ENCODE measurements around the gene P2RY2. TPM values are rescaled to one million over a fixed set of nuclear protein-coding genes. Genes with fewer than 3 reads are reported as not detected.

The P2RY2 gene
- total and polyA plus RNA-seq, 11 donors: 8.5 to 28.3 (median 14.7) TPM

DNA sequence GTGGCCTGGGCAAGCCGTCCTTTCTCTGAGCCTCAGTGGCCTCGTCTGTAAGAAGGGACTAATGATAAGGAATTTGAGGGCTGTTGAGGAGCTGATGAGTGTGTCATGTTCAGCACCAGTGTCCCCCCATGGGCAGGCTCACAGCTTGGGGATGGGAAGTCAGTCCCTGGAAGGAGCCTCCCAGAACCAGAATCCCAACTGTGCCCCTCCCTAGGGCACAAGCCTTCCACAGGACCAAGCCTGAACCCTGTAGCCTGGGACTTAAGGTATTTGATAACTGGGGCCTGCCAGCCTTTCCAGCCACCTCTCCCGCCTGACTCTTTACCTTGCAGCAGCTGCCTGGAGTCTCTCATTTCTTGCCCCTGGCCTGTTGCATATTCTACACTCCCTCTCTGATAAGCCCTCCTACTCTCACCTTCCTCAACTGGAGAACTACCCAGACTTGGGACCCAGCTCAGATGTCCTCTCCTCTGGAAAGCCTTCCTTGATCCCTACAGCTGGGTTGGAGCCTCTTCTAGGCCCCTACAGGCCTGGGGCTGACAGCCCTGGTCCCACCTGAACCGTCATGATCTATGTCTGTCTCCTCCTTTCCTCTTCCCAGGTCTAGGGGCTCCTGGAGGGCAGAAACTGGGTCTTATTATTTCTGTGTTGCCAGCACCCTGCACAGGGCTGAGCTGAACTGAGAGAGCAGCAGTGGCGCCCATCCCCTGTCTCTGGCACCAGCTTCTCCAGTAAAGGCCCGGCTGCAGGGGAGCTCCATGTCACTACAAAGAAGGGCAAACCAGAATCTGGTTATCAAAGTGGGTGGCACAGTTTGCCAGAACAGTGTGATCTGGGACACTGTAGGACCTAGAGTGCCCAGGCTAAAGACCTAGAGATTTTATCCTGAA is 1.6 kb downstream of the P2RY2 start:
- Histone ChIP-seq H3K4me3 (peak overlapping the region in 10 of 12 donors; percentile 47 to 70 (median 62)), H3K27ac (peak overlapping the region in 3 of 12 donors; percentile 85 to 90 (median 88)), H3K36me3 (no peaks in the 10 kb centered on the region), H3K9me3 (no peaks in the 10 kb centered on the region), H3K4me1 (peaks cover 0 to 42% (median 23%) of the 10 kb centered on the region in 12 donors), H3K27me3 (no peaks in the 10 kb centered on the region)
- intact Hi-C loops (cut with DNase I): loop anchor here in 1 of 10 donors (2.0 kb wide), 2 partner anchors 21 to 31 kb away; no protein-coding TSS in a partner anchor
- DNase-seq: no peak
- TF ChIP-seq, protein P1, sequence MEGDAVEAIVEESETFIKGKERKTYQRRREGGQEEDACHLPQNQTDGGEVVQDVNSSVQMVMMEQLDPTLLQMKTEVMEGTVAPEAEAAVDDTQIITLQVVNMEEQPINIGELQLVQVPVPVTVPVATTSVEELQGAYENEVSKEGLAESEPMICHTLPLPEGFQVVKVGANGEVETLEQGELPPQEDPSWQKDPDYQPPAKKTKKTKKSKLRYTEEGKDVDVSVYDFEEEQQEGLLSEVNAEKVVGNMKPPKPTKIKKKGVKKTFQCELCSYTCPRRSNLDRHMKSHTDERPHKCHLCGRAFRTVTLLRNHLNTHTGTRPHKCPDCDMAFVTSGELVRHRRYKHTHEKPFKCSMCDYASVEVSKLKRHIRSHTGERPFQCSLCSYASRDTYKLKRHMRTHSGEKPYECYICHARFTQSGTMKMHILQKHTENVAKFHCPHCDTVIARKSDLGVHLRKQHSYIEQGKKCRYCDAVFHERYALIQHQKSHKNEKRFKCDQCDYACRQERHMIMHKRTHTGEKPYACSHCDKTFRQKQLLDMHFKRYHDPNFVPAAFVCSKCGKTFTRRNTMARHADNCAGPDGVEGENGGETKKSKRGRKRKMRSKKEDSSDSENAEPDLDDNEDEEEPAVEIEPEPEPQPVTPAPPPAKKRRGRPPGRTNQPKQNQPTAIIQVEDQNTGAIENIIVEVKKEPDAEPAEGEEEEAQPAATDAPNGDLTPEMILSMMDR (IDR thresholded peaks at IDR 0.05): no peak
- TF ChIP-seq POLR2A (IDR thresholded peaks at IDR 0.05): no peak
- WGBS, 4 donors: 80 to 87% (median 83%) methylated on average over 6 of the region's 6 CpGs
- no peak for ATAC-seq

DNA sequence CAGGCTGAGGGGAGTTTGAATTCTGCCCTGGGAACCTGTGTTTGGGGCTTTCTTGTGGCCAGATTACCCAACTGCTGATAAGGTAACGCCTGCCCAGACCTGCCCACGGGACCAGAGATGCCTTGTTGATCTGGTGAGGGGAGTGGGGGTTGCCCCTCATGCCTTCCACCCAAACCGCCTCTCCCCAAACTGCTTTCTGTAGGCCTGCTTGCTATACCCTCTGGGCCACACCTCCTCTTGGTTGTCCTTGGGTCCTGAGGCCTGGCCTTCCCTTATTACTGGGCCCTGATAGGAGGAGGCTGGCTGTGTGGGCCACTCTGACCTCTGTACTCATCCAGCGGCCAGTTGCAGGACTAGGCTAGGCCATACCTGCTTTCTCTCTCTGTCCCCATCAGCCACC is 3.4 kb downstream of the P2RY2 start:
- TF ChIP-seq, protein P1 (IDR thresholded peaks at IDR 0.05): no peak
- no peak for TF ChIP-seq POLR2A (IDR thresholded peaks at IDR 0.05)
- WGBS, 4 donors: 90 to 95% (median 92%) methylated on average over 3 to 4 of the region's 4 CpGs
- Histone ChIP-seq H3K4me3 (no peak overlapping the region), H3K4me1 (peaks cover 0 to 54% (median 23%) of the 10 kb centered on the region in 12 donors), H3K27ac (no peak overlapping the region), H3K27me3 (no peaks in the 10 kb centered on the region), H3K9me3 (no peaks in the 10 kb centered on the region), H3K36me3 (no peaks in the 10 kb centered on the region)
- DNase-seq (no peak), ATAC-seq (no peak)
- intact Hi-C loops (cut with DNase I): no loop called here

DNA sequence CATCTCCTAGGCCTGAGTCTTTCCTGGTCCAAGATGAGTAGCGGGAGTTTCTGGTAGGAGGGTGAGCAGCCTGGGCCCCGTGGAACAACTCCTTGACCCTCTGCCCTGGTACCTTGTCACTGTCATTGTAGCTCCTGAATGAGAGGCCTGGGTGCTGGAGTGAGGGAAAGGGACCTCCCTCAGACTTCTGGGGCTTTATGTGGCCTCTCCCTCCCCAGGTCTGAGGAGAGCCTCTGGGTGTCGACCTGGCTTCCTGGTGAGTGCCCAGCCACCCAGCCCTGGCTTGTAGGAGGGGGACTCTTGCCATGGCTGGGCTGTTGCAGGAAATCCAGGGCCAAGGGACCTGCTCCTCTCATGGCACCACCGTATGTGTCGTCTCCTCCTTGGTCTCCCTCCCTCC is 3.9 kb downstream of the P2RY2 start:
- Histone ChIP-seq H3K27ac (no peak overlapping the region), H3K4me3 (no peak overlapping the region), H3K27me3 (no peaks in the 10 kb centered on the region), H3K9me3 (no peaks in the 10 kb centered on the region), H3K36me3 (no peaks in the 10 kb centered on the region), H3K4me1 (peaks cover 0 to 49% (median 21%) of the 10 kb centered on the region in 12 donors)
- 89 to 96% (median 93%) methylated on average over 5 of the region's 5 CpGs for WGBS, 4 donors
- TF ChIP-seq, protein P1 (IDR thresholded peaks at IDR 0.05): no peak
- TF ChIP-seq POLR2A (IDR thresholded peaks at IDR 0.05): no peak
- no peak for DNase-seq
- intact Hi-C loops (cut with DNase I): no loop called here
- no peak for ATAC-seq

DNA sequence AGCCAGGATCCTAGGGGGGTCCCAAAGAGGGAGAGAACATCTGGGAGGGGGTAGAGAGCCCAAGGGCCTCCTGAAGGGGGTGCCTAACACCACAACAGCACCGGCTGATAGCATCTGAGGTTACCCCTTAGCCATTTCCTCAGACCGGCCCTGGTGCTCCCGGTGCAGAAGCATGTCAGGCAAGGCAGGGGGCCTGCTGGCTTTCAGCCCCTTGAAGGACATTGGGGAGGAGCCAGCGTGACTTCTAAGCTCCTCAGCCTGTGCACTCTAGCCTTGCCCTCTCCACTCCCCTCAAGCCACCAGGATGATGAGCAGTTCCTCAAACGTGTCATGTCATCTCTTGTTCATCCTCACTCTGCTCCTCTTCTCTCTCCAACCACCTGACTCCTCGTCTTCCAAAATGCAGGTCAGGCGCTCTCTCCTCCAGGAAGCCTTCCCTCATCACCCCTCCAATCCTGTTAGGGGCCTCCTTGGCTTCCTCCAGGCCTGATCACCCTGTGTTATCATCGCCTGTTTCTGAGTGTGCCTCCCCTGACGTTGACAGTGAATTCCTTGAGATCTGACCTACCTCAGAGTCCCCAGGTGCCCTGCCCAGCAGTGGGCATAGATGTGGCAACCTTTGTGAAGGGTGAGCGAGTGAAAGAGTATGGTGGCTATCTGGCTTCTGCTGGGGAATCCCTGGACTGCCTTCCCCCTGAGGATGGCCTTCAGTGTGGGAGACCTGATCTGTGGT is 6.1 kb downstream of the P2RY2 start:
- no peak for ATAC-seq
- WGBS, 4 donors: 76 to 84% (median 78%) methylated on average over 10 of the region's 10 CpGs
- no peaks in the 10 kb centered on the region for H3K27me3 ChIP-seq

More for the DNA sequence above, 6.1 kb downstream of the P2RY2 start:
- Histone ChIP-seq H3K9me3 (no peaks in the 10 kb centered on the region), H3K36me3 (no peaks in the 10 kb centered on the region), H3K27ac (no peak overlapping the region), H3K4me3 (no peak overlapping the region), H3K4me1 (peaks cover 0 to 49% (median 10%) of the 10 kb centered on the region in 12 donors)
- TF ChIP-seq, protein P1 (IDR thresholded peaks at IDR 0.05): no peak
- peak in 1 of 5 donors; percentile 4 for DNase-seq
- intact Hi-C loops (cut with DNase I): no loop called here

All from heart left ventricle (tissue), 16 donors.